H1 (cell line): ENCODE results near the gene ITGA11. TPM values are rescaled to one million over a fixed set of nuclear protein-coding genes. Genes with fewer than 3 reads are reported as not detected.

Experiments used
- CTCF ChIA-PET: fragments of 300-600 bp; sonication (Branson Sonifier 250); formaldehyde crosslinking; loops from one replicate; lab custom pipeline; 2021; ENCODE audit not compliant: partially characterized antibody; lab: Charles Lee
- POLR2A ChIA-PET: fragments of 300-600 bp; sonication (Branson Sonifier 250); formaldehyde crosslinking; loops from one replicate; lab custom pipeline; 2021; ENCODE audit warnings: inconsistent platforms; ENCODE audit not compliant: partially characterized antibody; lab: Charles Lee
- DNase-seq, 2 experiments: peaks; one replicate each; pipeline versions ENCODE4 v3.0.0 to v3.0.0-alpha.2; 2010 to 2022; ENCODE audit warnings: low spot score in 2 of 2, low read depth in 1 of 2, mixed read lengths in 1 of 2
- FAIRE-seq: peaks from 2 replicates; lab custom pipeline; 2011; peaks lifted over from hg19 to GRCh38; lab: Jason Lieb, UNC
- H2AFZ ChIP-seq: 2 replicates; pipeline ENCODE4 v1.8.1; 2012; ENCODE audit warnings: low read length, inconsistent platforms
- H2AK5ac ChIP-seq: 2 replicates; pipeline ENCODE4 v1.6.1; 2013; ENCODE audit warnings: low read depth, low read length
- H2BK120ac ChIP-seq: replicated peaks from 2 replicates; pipeline ENCODE3; 2013; ENCODE audit warnings: low read depth, low read length, inconsistent platforms
- H2BK12ac ChIP-seq: 2 replicates; pipeline ENCODE4 v1.6.1; 2013; ENCODE audit warnings: low read depth, low read length
- H2BK15ac ChIP-seq: 2 replicates; pipeline ENCODE4 v1.6.1; 2013; ENCODE audit warnings: low read length
- H2BK20ac ChIP-seq: 2 replicates; pipeline ENCODE4 v1.6.1; 2013; ENCODE audit warnings: low read length
- H2BK5ac ChIP-seq: 2 replicates; pipeline ENCODE4 v1.6.1; 2013; ENCODE audit warnings: low read depth, low read length
- H3K14ac ChIP-seq: 2 replicates; pipeline ENCODE4 v1.6.1; 2013; ENCODE audit warnings: inconsistent platforms; ENCODE audit not compliant: insufficient read length
- H3K18ac ChIP-seq: 2 replicates; pipeline ENCODE4 v1.6.1; 2013; ENCODE audit warnings: low read length; ENCODE audit errors: extremely low read depth
- H3K23ac ChIP-seq: 2 replicates; pipeline ENCODE4 v1.6.1; 2013; ENCODE audit warnings: inconsistent platforms; ENCODE audit not compliant: insufficient read length
- H3K23me2 ChIP-seq: 2 replicates; pipeline ENCODE4 v1.6.1; 2013; ENCODE audit warnings: low read depth, low read length
- H3K27ac ChIP-seq: 2 replicates; pipeline ENCODE4 v1.6.1; 2011; ENCODE audit warnings: low read depth, low read length, inconsistent platforms
- H3K27me3 ChIP-seq, 4 experiments: replicated peaks in 1 of 4; 1 replicate in 1 of 4; 2 replicates in 3 of 4; pipeline versions ENCODE4 v1.6.1 to v1.8.1; 2011 to 2013; ENCODE audit warnings: low read length in 3 of 4, mild to moderate bottlenecking in 3 of 4, inconsistent platforms in 2 of 4, mixed read lengths in 2 of 4, moderate library complexity in 1 of 4; ENCODE audit not compliant: control insufficient read depth in 3 of 4, insufficient read depth in 3 of 4; ENCODE audit errors: extremely low read depth in 1 of 4
- H3K36me3 ChIP-seq, 4 experiments: 2 replicates each; pipeline versions ENCODE4 v1.6.1 to v1.8.1; 2011 to 2013; ENCODE audit warnings: mild to moderate bottlenecking in 4 of 4, low read length in 3 of 4, moderate library complexity in 2 of 4, control low read depth in 1 of 4, inconsistent platforms in 1 of 4; ENCODE audit not compliant: insufficient read depth in 4 of 4, control insufficient read depth in 2 of 4
- H3K4ac ChIP-seq: replicated peaks from 2 replicates; pipeline ENCODE3; 2013; ENCODE audit warnings: low read length, low read depth, mixed read lengths, inconsistent platforms; ENCODE audit not compliant: insufficient read length
- H3K4me1 ChIP-seq, 4 experiments: replicated peaks in 1 of 4; 1 replicate in 1 of 4; 2 replicates in 3 of 4; pipeline versions ENCODE4 v1.6.1 to v1.8.1; 2011 to 2013; ENCODE audit warnings: low read length in 3 of 4, inconsistent platforms in 2 of 4, mixed read lengths in 1 of 4; ENCODE audit not compliant: insufficient read depth in 4 of 4, control insufficient read depth in 3 of 4
- H3K4me2 ChIP-seq, 2 experiments: 2 replicates each; pipeline versions ENCODE4 v1.6.1 to v1.8.1; 2011 to 2013; ENCODE audit warnings: low read depth in 2 of 2, low read length in 2 of 2, control low read depth in 1 of 2, inconsistent platforms in 1 of 2, mild to moderate bottlenecking in 1 of 2; ENCODE audit not compliant: insufficient read depth in 1 of 2
- H3K4me3 ChIP-seq, 4 experiments: fragments of 200-600, 300-600 bp in 1 of 4; sonication (generic), shearing (Covaris generic), sonication (Bioruptor Twin) in 1 of 4; 2 replicates each; pipeline versions ENCODE4 v1.5.1 to v1.8.1; 2011 to 2016; ENCODE audit warnings: low read length in 4 of 4, low read depth in 3 of 4, control low read depth in 2 of 4, inconsistent platforms in 2 of 4, mild to moderate bottlenecking in 2 of 4, mixed read lengths in 1 of 4, moderate library complexity in 1 of 4; ENCODE audit not compliant: insufficient read depth in 2 of 4; ENCODE audit errors: extremely low read depth in 1 of 4
- H3K56ac ChIP-seq: replicated peaks from 2 replicates; pipeline ENCODE3; 2013; ENCODE audit warnings: low read depth, mild to moderate bottlenecking, mixed read lengths, low read length, inconsistent platforms; ENCODE audit not compliant: insufficient read length
- H3K79me1 ChIP-seq: 2 replicates; pipeline ENCODE4 v1.6.1; 2013; ENCODE audit warnings: low read depth, low read length, control low read depth
- H3K79me2 ChIP-seq, 2 experiments: 2 replicates each; pipeline versions ENCODE4 v1.6.1 to v1.8.1; 2012 to 2013; ENCODE audit warnings: low read length in 2 of 2, mild to moderate bottlenecking in 2 of 2, inconsistent platforms in 1 of 2; ENCODE audit not compliant: insufficient read depth in 2 of 2, control insufficient read depth in 1 of 2
- H3K9ac ChIP-seq, 4 experiments: replicated peaks in 1 of 4; 1 replicate in 1 of 4; 2 replicates in 3 of 4; pipeline versions ENCODE4 v1.6.1 to v1.8.1; 2011 to 2013; ENCODE audit warnings: low read depth in 3 of 4, low read length in 3 of 4, control low read depth in 2 of 4, mild to moderate bottlenecking in 2 of 4, moderate library complexity in 2 of 4, inconsistent platforms in 1 of 4; ENCODE audit errors: extremely low read depth in 1 of 4
- H3K9me3 ChIP-seq, 2 experiments: 2 replicates each; pipeline versions ENCODE4 v1.6.1 to v1.8.1; 2012 to 2013; ENCODE audit warnings: mild to moderate bottlenecking in 2 of 2, moderate library complexity in 2 of 2, control low read depth in 1 of 2, inconsistent platforms in 1 of 2, low read depth in 1 of 2, low read length in 1 of 2, mixed read lengths in 1 of 2; ENCODE audit not compliant: insufficient read depth in 2 of 2
- H4K20me1 ChIP-seq, 2 experiments: replicated peaks in 1 of 2; 2 replicates each; pipeline versions ENCODE3 to v1.8.1; 2011 to 2013; ENCODE audit warnings: inconsistent platforms in 2 of 2, low read length in 2 of 2, mild to moderate bottlenecking in 1 of 2; ENCODE audit not compliant: insufficient read depth in 2 of 2, control insufficient read depth in 1 of 2
- H4K5ac ChIP-seq: 2 replicates; pipeline ENCODE4 v1.6.1; 2013; ENCODE audit warnings: low read length, low read depth, mixed read lengths, inconsistent platforms; ENCODE audit not compliant: insufficient read length
- H4K8ac ChIP-seq: 2 replicates; pipeline ENCODE4 v1.8.0; 2013; ENCODE audit warnings: mild to moderate bottlenecking, moderate library complexity, low read length, inconsistent platforms; ENCODE audit not compliant: insufficient read depth; ENCODE audit errors: extremely low read depth
- H4K91ac ChIP-seq: replicated peaks from 2 replicates; pipeline ENCODE3; 2013; ENCODE audit warnings: low read length, mixed read lengths, inconsistent platforms; ENCODE audit not compliant: insufficient read length
- BCL11A ChIP-seq, 2 experiments: IDR thresholded peaks; one replicate each; pipeline ENCODE4 v1.6.1; 2011; ENCODE audit warnings: low read depth in 2 of 2, low read length in 2 of 2, mild to moderate bottlenecking in 2 of 2
- EGR1 ChIP-seq: IDR thresholded peaks from 2 replicates; pipeline ENCODE4 v1.6.1; 2011; ENCODE audit warnings: low read depth, low read length, borderline replicate concordance
- FOSL1 ChIP-seq: IDR thresholded peaks from 2 replicates; pipeline ENCODE4 v1.6.1; 2011; ENCODE audit warnings: mild to moderate bottlenecking, low read depth, low read length, moderate library complexity; ENCODE audit not compliant: insufficient read depth
- HDAC6 ChIP-seq: IDR thresholded peaks from one replicate; pipeline ENCODE4 v1.7.1; 2012; ENCODE audit warnings: low read depth, mild to moderate bottlenecking, inconsistent platforms, low read length, moderate library complexity
- KDM4A ChIP-seq: IDR thresholded peaks from one replicate; pipeline ENCODE4 v1.7.1; 2012; ENCODE audit warnings: low read depth, mild to moderate bottlenecking, moderate library complexity, low read length, inconsistent platforms; ENCODE audit not compliant: severe bottlenecking
- MAFK ChIP-seq: IDR thresholded peaks from 2 replicates; pipeline ENCODE4 v1.6.1; 2012; ENCODE audit warnings: low read depth, mild to moderate bottlenecking, improper control_type of control experiment, low read length
- SAP30 ChIP-seq: fragments of 300-600 bp; sonication (generic); IDR thresholded peaks from 2 replicates; pipeline ENCODE4 v1.7.1; 2012; ENCODE audit warnings: low read length, moderate library complexity, mild to moderate bottlenecking, inconsistent platforms; ENCODE audit not compliant: insufficient read depth, insufficient replicate concordance
- SIN3A ChIP-seq, 2 experiments: IDR thresholded peaks in 1 of 2; conservative IDR thresholded peaks in 1 of 2; 2 replicates each; pipeline ENCODE4 v1.6.1; 2011 to 2012; ENCODE audit warnings: low read length in 2 of 2, improper control_type of control experiment in 1 of 2, low read depth in 1 of 2, mild to moderate bottlenecking in 1 of 2
- SIX5 ChIP-seq: IDR thresholded peaks from 2 replicates; pipeline ENCODE4 v1.6.1; 2011; ENCODE audit warnings: mild to moderate bottlenecking, low read depth, low read length
- WGBS, 2 experiments: shearing (Covaris generic) in 1 of 2; methylation state at CpG; one replicate each; pipeline versions ENCODE4 v1.1.6 to v1.1.7; 2013 to 2015; ENCODE audit warnings: low lambda C conversion rate in 2 of 2, mixed read lengths in 2 of 2, inconsistent platforms in 1 of 2, low coverage in 1 of 2, missing lambda C conversion rate in 1 of 2; ENCODE audit not compliant: insufficient replicate concordance in 2 of 2, insufficient coverage in 1 of 2, insufficient read length in 1 of 2; ENCODE audit errors: extremely low coverage in 1 of 2, missing lambda C conversion rate in 1 of 2; 5-methylcytosine and 5-hydroxymethylcytosine counted together
- polyA plus RNA-seq, 7 experiments: library from polyadenylated mRNA; depleted of rRNA in 3 of 7; stranded (reverse) in 5 of 7; unstranded in 2 of 7; fragments of >200 nt in 5 of 7; fragments of 200-250 nt in 2 of 7; gene quantifications; 1 replicate in 5 of 7; 2 replicates in 1 of 7; 4 replicates in 1 of 7; pipeline versions ENCODE4 v1.2.1 to v1.2.3, GENCODE V29; 2011 to 2013; ENCODE audit warnings: missing spikeins in 2 of 7, mixed read lengths in 2 of 7
- total RNA-seq: library from RNA; stranded (reverse); fragmentation: NEBNext Ultra II Directional; extraction: Animal tissue kit (Norgen Biotek cat#: 25700); gene quantifications from 2 replicates; pipeline ENCODE4 v1.2.1, GENCODE V29; 2021

The ITGA11 gene
- total and polyA plus RNA-seq, 2 of the 8 experiments (the other 6 are each of a cell fraction or from before 2014, with no cell fraction given) = 0.05 to 0.06 TPM

GRCh38 chr15:68471541-68471940 is 39.6 kb upstream of the ITGA11 start:
- Histone ChIP-seq H3K27ac (no peak overlapping the region), H3K23me2 (no peaks in the 10 kb centered on the region), H2BK120ac (no peak overlapping the region), H4K91ac (no peak overlapping the region), H3K56ac (no peak overlapping the region), H4K5ac (no peak overlapping the region), H4K20me1 (no peaks in the 10 kb centered on the region), H3K79me1 (no peaks in the 10 kb centered on the region), H3K36me3 (no peaks in the 10 kb centered on the region), H3K18ac (no peak overlapping the region), H2AFZ (no peak overlapping the region), H2AK5ac (no peak overlapping the region), H3K9me3 (no peaks in the 10 kb centered on the region), H4K8ac (no peak overlapping the region), H3K23ac (no peak overlapping the region), H2BK20ac (no peak overlapping the region), H3K4me1 (no peaks in the 10 kb centered on the region; a peak in 1 of 7 replicates), H3K9ac (no peak overlapping the region), H3K4me2 (no peak overlapping the region), H3K4me3 (no peak overlapping the region), H3K4ac (no peak overlapping the region), H3K14ac (no peak overlapping the region), H3K79me2 (no peaks in the 10 kb centered on the region), H2BK5ac (no peak overlapping the region), H2BK12ac (no peak overlapping the region), H3K27me3 (no peaks in the 10 kb centered on the region), H2BK15ac (no peak overlapping the region)
- TF ChIP-seq FOSL1 = no peak
- TF ChIP-seq SIX5 = no peak
- TF ChIP-seq HDAC6 = no peak
- no peak for TF ChIP-seq BCL11A (IDR thresholded peaks at IDR 0.05; ENCODE audit: low read depth in 2 of 2, low read length in 2 of 2)
- TF ChIP-seq KDM4A = no peak
- no peak for TF ChIP-seq SIN3A (conservative IDR thresholded peaks at IDR 0.05 in 1 of 2, IDR thresholded peaks at IDR 0.05 in 1 of 2; ENCODE audit: low read depth in 1 of 2, low read length in 2 of 2)
- no peak for TF ChIP-seq MAFK
- TF ChIP-seq SAP30 = no peak
- no peak for TF ChIP-seq EGR1
- ChIA-PET CTCF (interaction anchor here (0.7 kb wide), 1 partner anchor 66 kb away, joined by 3 read pairs; no protein-coding TSS in a partner anchor), POLR2A (no interaction called here)
- FAIRE-seq (no peak), DNase-seq (no peak)
- 86% methylated on average over 5 of the region's 5 CpGs; no CpG with 5 or more reads in 1 of the 2 experiments for WGBS, 2 experiments
